A673 (cell line): ENCODE data around the gene RUNDC1.
"Not testable (repeated sequence)": the region's sequence is repeated elsewhere in the genome, so short reads cannot be mapped to it uniquely, and the experiment has no call there.

Experiments used
- EZH2 ChIP-seq: fragments of 200-600 bp; sonication (generic); IDR thresholded peaks from 2 replicates; pipeline ENCODE4 v1.6.1; 2017; ENCODE audit warnings: borderline replicate concordance, low read depth, mild to moderate bottlenecking, mixed read lengths, antibody characterized with exemption, low read length; ENCODE audit not compliant: poor library complexity, severe bottlenecking
- TF ChIP-seq, protein P1 (sequence below): fragments of 300-800, 200-600 bp; sonication (generic); conservative IDR thresholded peaks from 2 replicates; pipeline ENCODE4 v1.5.1; 2017; ENCODE audit warnings: low read depth, mild to moderate bottlenecking, antibody characterized with exemption, low read length, moderate library complexity, mixed read lengths

DNA sequence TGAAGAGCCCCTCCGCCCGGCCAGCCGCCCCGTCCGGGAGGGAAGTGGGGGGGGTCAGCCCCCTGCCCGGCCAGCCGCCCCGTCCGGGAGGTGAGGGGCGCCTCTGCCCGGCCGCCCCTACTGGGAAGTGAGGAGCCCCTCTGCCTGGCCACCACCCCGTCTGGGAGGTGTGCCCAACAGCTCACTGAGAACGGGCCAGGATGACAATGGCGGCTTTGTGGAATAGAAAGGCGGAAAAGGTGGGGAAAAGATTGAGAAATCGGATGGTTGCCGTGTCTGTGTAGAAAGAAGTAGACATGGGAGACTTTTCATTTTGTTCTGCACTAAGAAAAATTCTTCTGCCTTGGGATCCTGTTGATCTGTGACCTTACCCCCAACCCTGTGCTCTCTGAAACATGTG lies 7.0 kb upstream of the RUNDC1 start:
- TF ChIP-seq, protein P1, sequence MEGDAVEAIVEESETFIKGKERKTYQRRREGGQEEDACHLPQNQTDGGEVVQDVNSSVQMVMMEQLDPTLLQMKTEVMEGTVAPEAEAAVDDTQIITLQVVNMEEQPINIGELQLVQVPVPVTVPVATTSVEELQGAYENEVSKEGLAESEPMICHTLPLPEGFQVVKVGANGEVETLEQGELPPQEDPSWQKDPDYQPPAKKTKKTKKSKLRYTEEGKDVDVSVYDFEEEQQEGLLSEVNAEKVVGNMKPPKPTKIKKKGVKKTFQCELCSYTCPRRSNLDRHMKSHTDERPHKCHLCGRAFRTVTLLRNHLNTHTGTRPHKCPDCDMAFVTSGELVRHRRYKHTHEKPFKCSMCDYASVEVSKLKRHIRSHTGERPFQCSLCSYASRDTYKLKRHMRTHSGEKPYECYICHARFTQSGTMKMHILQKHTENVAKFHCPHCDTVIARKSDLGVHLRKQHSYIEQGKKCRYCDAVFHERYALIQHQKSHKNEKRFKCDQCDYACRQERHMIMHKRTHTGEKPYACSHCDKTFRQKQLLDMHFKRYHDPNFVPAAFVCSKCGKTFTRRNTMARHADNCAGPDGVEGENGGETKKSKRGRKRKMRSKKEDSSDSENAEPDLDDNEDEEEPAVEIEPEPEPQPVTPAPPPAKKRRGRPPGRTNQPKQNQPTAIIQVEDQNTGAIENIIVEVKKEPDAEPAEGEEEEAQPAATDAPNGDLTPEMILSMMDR: not testable (repeated sequence)
- TF ChIP-seq EZH2: not testable (repeated sequence)
